Myocyte (in vitro differentiated cells): ENCODE results near the gene GNE. TPM values are rescaled to one million over a fixed set of nuclear protein-coding genes. Genes with fewer than 3 reads are reported as not detected.
"Not testable (repeated sequence)": the region's sequence is repeated elsewhere in the genome, so short reads cannot be mapped to it uniquely, and the experiment has no call there.

ENCODE experiments used
- DNase-seq: peaks from one replicate; pipeline ENCODE4 v3.0.0-alpha.2; 2012; ENCODE audit warnings: low read depth
- polyA plus RNA-seq: library from polyadenylated mRNA; unstranded; fragments of >200 nt; gene quantifications from one replicate; pipeline ENCODE4 v1.2.1, GENCODE V29; 2012; ENCODE audit warnings: missing spikeins
- total RNA-seq: library from RNA; depleted of rRNA; stranded (reverse); fragments of >200 nt; gene quantifications from 2 replicates; pipeline ENCODE4 v1.2.3, GENCODE V29; 2014

Gene GNE
- 16.2 and 18.6 TPM in 2 replicates for total RNA-seq
- polyA plus RNA-seq, result 11.3 TPM

DNA sequence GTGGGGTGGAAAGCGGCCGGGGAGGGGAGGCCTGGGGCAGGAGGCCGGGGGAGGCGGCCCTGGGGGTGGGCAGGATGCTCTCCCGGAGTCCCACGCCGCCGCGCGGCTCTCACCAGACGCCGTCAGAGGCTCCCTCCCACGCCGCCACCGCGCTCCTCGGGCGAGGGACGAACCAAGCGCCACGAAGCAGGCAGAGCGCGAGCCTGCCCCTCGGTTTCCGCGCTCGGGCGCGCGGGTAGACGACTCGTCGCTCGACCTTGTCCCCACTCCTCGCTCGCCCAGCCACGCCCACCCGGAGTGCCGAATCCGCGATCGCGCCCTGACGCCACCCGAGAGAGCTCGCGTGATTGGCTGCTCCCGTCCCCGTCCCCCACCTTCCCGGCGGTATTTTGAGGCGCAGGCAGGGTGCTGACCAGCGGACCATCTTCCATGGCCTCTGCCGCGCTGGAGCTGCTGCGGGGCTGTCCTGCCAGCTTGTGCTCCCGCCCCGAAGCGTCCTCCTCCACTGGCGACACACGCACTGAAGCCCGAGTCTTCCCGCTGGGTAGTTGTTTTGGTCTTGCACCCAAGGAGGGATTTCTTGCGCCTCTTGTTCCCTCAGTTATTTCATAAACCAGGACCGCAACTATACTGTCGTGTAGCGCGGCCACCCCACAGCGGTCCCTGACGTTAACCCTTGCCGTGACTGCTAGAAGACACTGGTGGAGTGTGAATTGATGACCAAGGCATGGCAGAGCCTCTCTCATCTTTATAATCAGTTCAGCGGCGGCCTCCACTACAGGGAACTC, at the start of gene GNE:
GNE (minus strand) TSS at position 241 of the 788 bp plus-strand sequence. CDS start 9,093 bp downstream, outside the sequence.
- DNase-seq, result peak; percentile 98

- peak; percentile 69 for DNase-seq
These were observed 48.4 kb upstream of the GNE start for GRCh38 chr9:36306471-36307306.

GRCh38 chr9:36304366-36304765, 46.1 kb upstream of the GNE start:
- DNase-seq, result not testable (repeated sequence)

GRCh38 chr9:36301227-36301626, 43.0 kb upstream of the GNE start:
- no peak for DNase-seq

DNA sequence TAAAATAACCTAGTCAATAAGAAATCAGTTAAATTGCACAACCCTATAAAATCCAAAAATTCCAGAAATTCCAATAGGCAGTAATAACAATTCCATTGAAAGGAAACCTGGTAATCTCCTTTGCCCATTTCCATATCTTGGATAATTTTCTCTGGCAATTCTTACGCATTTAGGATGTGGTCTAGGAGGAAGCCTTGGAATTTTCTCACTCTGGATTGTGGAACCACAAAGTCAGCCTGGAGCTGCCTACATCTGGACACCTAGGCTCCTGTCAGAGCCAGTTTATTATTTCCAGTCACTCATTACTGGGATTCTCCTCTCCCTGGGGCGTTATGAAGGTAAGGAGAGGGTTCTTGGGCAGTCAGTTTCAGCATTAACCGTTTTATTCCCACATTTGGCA, 40.3 kb upstream of the GNE start:
- DNase-seq, result no peak

GRCh38 chr9:36297798-36298197, 39.5 kb upstream of the GNE start:
- no peak for DNase-seq

GRCh38 chr9:36294996-36295395, 36.7 kb upstream of the GNE start:
- DNase-seq, result not testable (repeated sequence)

- DNase-seq, result no peak
These were observed 35.7 kb upstream of the GNE start for GRCh38 chr9:36293918-36294317.

DNA sequence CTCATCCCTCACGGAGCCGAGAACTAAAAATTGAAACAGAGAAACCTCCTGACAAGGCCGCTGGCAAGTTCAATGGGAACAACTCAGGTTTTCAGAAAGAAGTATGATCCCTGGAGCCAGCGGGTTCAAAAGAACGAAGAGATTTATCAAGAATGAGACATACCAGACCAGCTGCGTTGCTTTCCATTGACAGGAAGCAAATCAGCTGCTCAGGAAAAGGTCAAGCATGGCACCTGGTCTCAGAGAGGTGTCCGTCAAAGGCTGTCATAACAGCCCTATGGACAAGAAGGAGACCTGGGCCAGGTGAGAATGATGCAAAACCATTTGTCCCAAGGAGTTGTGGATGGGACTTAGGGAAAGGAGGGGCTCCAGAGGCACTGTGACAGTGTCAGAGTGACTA, 34.9 kb upstream of the GNE start:
- no peak for DNase-seq

- no peak for DNase-seq
These were observed 34.4 kb upstream of the GNE start for GRCh38 chr9:36292641-36293040.

DNA sequence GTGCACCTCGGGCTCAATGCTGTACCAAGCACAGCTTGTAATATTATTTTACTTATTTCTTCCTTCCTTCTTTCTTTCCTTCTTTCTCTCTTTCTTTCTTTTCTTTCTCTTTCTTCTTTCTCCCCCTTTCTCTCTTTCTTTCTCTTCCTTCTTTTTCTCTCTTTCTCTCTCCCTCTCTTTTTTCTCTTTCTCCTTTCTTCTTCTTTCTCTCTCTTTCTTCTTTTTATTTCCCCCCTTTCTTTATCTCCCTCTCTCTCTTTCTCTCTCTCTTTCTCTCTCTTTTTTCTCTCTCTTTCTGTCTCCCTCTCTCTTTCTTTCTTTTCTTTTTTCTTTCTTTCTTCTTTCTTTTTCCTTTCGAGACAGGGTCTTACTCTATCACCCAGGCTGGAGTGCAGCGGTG, 32.7 kb upstream of the GNE start:
- no peak for DNase-seq

- DNase-seq, result no peak
These were observed 31.7 kb upstream of the GNE start for GRCh38 chr9:36289836-36290435.

- DNase-seq, result no peak
These were observed 29.8 kb upstream of the GNE start for GRCh38 chr9:36288070-36288469.

- no peak for DNase-seq
These were observed 28.1 kb upstream of the GNE start for GRCh38 chr9:36286388-36286787.

- DNase-seq, result peak; percentile 14
These were observed 26.0 kb upstream of the GNE start for GRCh38 chr9:36284226-36284625.

DNA sequence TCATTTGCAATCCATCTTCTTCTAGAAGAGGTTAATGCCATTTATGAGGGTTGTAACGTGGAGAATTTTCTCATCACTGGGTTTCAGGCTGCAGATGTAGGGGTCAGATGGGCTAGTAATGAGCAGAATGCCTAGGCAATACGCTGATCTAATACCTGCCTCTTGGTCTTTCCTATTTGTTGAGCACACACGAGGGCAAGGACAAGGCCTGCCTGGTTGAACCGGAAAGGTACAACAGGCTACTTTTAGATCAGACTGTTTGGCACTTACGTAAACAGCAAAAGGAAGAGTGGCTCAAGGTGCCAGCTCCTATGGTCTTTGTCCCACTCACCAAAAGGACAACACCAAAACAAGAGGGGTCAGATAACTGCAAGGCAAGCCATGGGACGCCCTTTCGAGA, 24.0 kb upstream of the GNE start:
- DNase-seq, result no peak

DNA sequence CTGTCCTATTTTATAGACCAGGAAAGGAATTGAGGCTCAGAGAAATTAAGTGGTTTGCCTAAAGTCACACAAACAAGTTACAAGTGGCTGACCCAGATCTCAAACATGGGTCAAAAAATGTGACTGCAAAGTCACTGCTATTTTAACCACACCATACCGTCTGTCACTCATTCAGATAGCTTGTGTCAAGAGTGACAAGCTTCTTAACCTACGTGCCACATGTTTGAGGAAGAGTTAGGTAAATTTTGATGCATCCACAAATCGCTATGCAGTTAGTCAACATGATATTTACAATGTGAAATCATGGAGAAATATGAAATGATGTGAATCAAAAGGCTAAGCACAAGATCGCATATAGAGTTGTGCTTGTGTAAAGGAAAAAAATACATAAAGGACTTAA, 22.7 kb upstream of the GNE start:
- no peak for DNase-seq

DNA sequence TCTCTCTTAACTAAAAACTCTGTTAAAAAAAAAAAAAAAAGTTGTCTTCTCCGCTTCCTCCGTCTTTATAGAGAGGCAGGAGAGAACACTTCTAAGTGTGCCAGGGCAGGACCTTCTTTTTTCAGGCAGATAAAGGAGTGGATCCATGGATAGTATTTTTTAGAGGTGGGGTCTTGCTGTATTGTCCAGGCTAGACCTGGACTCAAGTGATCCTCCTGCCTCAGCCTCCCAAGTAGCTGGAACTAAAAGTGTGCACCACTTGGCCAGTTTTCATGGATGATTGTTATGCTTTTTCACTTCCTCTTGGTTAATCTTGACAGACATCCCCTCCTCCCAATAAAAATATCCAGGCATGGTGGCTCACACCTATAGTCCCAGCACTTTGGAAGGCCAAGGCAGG, 20.0 kb upstream of the GNE start:
- no peak for DNase-seq

- peak; percentile 91 for DNase-seq
These were observed 18.5 kb upstream of the GNE start for GRCh38 chr9:36276781-36277181.

DNA sequence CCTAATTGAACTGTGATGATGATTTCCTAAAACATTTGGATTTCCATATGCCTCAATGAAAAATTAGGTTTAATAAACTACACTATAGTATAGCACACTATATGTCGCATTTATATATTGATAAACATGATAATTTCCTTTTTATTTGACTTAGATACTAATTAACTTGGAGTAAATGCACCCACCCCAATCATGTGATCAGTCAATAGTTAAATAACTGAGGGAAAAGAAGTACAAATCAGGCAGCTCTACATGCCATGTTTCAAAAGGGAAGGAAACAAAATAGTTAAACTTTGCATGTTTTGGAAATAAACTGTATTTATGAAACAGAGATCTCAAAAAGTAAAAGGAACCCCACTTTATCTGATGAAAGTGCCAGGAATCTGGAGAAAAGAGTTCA, 18.0 kb upstream of the GNE start:
- no peak for DNase-seq

DNA sequence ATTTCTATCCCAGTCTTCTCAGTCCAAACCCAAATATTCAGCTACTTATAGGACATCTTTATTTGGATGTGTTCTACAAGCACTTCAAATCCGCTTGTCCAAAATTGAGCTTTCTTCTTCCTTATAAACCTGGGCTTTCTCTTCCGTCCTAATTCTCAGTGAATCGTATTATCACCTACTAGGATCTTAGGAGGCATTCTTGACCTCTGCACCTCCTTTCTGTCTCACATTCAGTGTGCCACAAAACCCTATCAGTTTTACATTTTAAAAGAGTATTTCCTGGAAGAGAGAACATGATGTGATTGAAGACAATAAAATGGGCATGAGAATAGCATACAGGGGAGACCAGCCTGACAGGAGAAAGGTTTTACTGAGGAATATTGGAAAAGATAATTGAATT, 16.8 kb upstream of the GNE start:
- no peak for DNase-seq

- DNase-seq, result not testable (repeated sequence)
These were observed 15.1 kb upstream of the GNE start for GRCh38 chr9:36273354-36273753.
